HG02571 (cell line): ENCODE data around the gene HYPK.
"Not testable (repeated sequence)": the region's sequence is repeated elsewhere in the genome, so short reads cannot be mapped to it uniquely, and the experiment has no call there.

Experiments used
- ATAC-seq: cut with Tn5 transposase; IDR thresholded peaks from one replicate; pipeline ENCODE4 v1.9.1; 2021; ENCODE audit warnings: mild to moderate bottlenecking, moderate library complexity; ENCODE audit not compliant: unreplicated experiment

Gene HYPK

DNA sequence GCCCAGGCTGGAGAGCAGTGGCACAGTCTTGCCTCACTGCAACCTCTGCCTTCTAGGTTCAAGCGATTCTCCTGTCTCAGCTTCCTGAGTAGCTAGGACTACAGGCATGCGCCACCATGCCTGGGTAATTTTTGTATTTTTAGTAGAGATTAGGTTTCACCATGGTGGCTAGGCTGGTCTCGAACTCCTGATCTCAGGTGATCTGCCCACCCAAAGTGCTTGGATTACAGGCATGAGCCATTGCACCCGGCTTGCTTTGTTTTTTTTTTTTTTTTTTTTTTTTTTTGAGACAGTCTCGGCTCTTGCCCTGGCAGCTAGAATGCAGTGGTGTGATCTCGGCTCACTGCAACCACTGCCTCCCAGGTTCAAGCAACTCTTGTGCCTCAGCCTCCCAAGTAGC is 32.1 kb downstream of the HYPK start:
- not testable (repeated sequence) for ATAC-seq

DNA sequence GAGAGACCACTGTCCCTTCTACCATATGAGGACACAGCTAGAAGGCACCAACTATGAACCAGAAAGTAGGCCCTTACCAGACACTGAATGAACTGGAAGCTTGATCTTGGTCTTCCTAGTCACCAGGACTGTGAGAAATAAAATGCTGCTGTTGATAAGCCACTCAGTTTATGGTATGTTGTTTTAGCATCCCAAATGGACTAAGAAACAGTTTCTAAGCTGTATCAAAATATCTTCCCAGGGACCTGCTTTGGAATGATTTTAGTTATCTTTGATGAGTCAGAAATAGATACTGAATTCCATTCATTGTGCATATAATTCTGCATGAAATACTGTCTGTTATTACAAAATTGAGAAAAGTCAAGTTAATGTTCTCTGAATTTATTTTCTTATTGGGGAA is 45.0 kb downstream of the HYPK start:
- ATAC-seq = no peak

GRCh38 chr15:43851251-43851650 is 50.9 kb downstream of the HYPK start:
- ATAC-seq = no peak

GRCh38 chr15:43852607-43853006 is 52.2 kb downstream of the HYPK start:
- ATAC-seq = no peak
